HG02623 (cell line): ENCODE results near the gene SYT6.

ENCODE experiments used
- ATAC-seq: cut with Tn5 transposase; IDR thresholded peaks from one replicate; pipeline ENCODE4 v1.9.1; 2021; ENCODE audit warnings: moderate library complexity; ENCODE audit not compliant: unreplicated experiment

The SYT6 gene

GRCh38 chr1:114094675-114095074, 59.0 kb downstream of the SYT6 start:
- no peak for ATAC-seq

GRCh38 chr1:114094363-114094634, 59.4 kb downstream of the SYT6 start:
- no peak for ATAC-seq

- ATAC-seq: no peak
Measured at GRCh38 chr1:114093624-114094362, 59.9 kb downstream of the SYT6 start.

- ATAC-seq: no peak
Measured at GRCh38 chr1:114092186-114093062, 61.2 kb downstream of the SYT6 start.

GRCh38 chr1:114091711-114092110, 62.0 kb downstream of the SYT6 start:
- ATAC-seq: no peak

GRCh38 chr1:114090738-114091505, 62.7 kb downstream of the SYT6 start:
- ATAC-seq: no peak

GRCh38 chr1:114089502-114090138, 64.0 kb downstream of the SYT6 start:
- no peak for ATAC-seq

GRCh38 chr1:114088392-114089299, 65.0 kb downstream of the SYT6 start:
- no peak for ATAC-seq

- ATAC-seq: no peak
Measured at GRCh38 chr1:114087495-114087894, 66.2 kb downstream of the SYT6 start.

GRCh38 chr1:114086601-114087368, 66.9 kb downstream of the SYT6 start:
- ATAC-seq: no peak

GRCh38 chr1:114082867-114083585, 70.6 kb downstream of the SYT6 start:
- ATAC-seq: no peak

GRCh38 chr1:114082304-114082630, 71.4 kb downstream of the SYT6 start:
- ATAC-seq: no peak

GRCh38 chr1:114081437-114082303, 72.0 kb downstream of the SYT6 start:
- no peak for ATAC-seq

GRCh38 chr1:114080511-114081436, 72.9 kb downstream of the SYT6 start:
- ATAC-seq: no peak

- no peak for ATAC-seq
Measured at GRCh38 chr1:114079596-114080190, 74.0 kb downstream of the SYT6 start.

- ATAC-seq: no peak
Measured at GRCh38 chr1:114078116-114078515, 75.6 kb downstream of the SYT6 start.
